ENCODE results near the gene BEAN1.

DNA sequence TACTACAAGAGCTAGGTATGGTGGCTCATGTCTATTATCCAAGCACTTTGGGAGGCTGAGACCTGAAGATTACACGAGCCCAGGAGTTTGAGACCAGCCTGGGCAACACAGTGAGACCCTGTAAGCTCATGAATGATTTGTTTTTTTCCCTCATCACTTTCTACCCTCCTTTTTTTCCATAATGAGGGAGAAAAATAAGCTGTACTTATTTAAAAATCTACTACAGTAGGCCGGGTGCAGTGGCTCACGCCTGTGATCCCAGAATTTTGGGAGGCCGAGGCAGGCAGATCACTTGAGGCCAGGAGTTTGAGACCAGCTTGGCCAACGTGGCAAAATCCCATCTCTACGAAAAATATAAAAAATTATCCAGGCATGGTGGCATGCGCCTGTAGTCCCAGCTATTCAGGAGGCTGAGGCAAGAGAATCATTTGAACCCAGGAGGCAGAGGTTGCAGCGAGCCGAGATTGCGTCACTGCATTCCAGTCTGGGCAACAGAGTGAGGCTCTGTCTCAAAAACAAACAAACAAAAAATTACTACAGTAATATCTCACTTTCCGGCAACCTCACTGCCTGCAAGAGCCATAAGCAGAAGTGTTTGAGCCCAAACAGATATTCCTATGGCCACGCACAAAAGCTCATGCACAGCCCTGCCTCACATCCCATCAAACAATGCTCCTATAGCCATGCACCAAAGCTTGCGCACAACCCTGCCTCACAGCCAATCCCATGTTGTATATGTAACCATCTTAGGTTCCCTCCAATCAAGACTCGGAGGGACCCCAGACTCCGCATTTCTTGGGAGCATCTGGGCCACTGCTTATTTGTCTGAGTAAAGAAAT lies 85.4 kb downstream of the BEAN1 start:
- TF ChIP-seq TEAD4 (IDR thresholded peaks at IDR 0.05; ENCODE audit: borderline replicate concordance, insufficient read depth) (no peak), MXI1 (IDR thresholded peaks at IDR 0.05; ENCODE audit: low read depth, low read length) (no peak), RXRA (IDR thresholded peaks at IDR 0.05; ENCODE audit: borderline replicate concordance, low read depth) (no peak), MEF2A (IDR thresholded peaks at IDR 0.05; ENCODE audit: borderline replicate concordance, low read depth) (no peak), EZH2phosphoT487 (IDR thresholded peaks at IDR 0.05; ENCODE audit: borderline replicate concordance, low read depth) (no peak), JUND (IDR thresholded peaks at IDR 0.05) (no peak), FOXM1 (IDR thresholded peaks at IDR 0.05; ENCODE audit: low read depth) (no peak)
- TF ChIP-seq, protein P1, sequence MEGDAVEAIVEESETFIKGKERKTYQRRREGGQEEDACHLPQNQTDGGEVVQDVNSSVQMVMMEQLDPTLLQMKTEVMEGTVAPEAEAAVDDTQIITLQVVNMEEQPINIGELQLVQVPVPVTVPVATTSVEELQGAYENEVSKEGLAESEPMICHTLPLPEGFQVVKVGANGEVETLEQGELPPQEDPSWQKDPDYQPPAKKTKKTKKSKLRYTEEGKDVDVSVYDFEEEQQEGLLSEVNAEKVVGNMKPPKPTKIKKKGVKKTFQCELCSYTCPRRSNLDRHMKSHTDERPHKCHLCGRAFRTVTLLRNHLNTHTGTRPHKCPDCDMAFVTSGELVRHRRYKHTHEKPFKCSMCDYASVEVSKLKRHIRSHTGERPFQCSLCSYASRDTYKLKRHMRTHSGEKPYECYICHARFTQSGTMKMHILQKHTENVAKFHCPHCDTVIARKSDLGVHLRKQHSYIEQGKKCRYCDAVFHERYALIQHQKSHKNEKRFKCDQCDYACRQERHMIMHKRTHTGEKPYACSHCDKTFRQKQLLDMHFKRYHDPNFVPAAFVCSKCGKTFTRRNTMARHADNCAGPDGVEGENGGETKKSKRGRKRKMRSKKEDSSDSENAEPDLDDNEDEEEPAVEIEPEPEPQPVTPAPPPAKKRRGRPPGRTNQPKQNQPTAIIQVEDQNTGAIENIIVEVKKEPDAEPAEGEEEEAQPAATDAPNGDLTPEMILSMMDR (IDR thresholded peaks at IDR 0.05): no peak
- TF ChIP-seq, protein P2, sequence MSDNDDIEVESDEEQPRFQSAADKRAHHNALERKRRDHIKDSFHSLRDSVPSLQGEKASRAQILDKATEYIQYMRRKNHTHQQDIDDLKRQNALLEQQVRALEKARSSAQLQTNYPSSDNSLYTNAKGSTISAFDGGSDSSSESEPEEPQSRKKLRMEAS (IDR thresholded peaks at IDR 0.05; ENCODE audit: low read depth): no peak
- TF ChIP-seq, protein P3, sequence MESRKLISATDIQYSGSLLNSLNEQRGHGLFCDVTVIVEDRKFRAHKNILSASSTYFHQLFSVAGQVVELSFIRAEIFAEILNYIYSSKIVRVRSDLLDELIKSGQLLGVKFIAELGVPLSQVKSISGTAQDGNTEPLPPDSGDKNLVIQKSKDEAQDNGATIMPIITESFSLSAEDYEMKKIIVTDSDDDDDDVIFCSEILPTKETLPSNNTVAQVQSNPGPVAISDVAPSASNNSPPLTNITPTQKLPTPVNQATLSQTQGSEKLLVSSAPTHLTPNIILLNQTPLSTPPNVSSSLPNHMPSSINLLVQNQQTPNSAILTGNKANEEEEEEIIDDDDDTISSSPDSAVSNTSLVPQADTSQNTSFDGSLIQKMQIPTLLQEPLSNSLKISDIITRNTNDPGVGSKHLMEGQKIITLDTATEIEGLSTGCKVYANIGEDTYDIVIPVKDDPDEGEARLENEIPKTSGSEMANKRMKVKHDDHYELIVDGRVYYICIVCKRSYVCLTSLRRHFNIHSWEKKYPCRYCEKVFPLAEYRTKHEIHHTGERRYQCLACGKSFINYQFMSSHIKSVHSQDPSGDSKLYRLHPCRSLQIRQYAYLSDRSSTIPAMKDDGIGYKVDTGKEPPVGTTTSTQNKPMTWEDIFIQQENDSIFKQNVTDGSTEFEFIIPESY (IDR thresholded peaks at IDR 0.05; ENCODE audit: borderline replicate concordance, low read depth): no peak

Measured in SK-N-SH (cell line).